HS-27A (cell line): ENCODE results near the gene NCOA3.

Experiments used
- DNase-seq: peaks from one replicate; pipeline ENCODE4 v3.0.0-alpha.2; 2012; ENCODE audit warnings: low read depth, missing footprints

Gene NCOA3

GRCh38 chr20:47680804-47681529 lies 179.3 kb downstream of the NCOA3 start:
- DNase-seq: no peak

- no peak for DNase-seq
These were observed 180.5 kb downstream of the NCOA3 start for GRCh38 chr20:47682028-47682783.

GRCh38 chr20:47682916-47683315 lies 181.2 kb downstream of the NCOA3 start:
- no peak for DNase-seq

- no peak for DNase-seq
These were observed 182.8 kb downstream of the NCOA3 start for GRCh38 chr20:47684306-47685080.

- no peak for DNase-seq
These were observed 184.9 kb downstream of the NCOA3 start for GRCh38 chr20:47686545-47686944.

- DNase-seq: no peak
These were observed 185.7 kb downstream of the NCOA3 start for GRCh38 chr20:47687095-47687987.

GRCh38 chr20:47688385-47689381 lies 187.0 kb downstream of the NCOA3 start:
- DNase-seq: no peak

GRCh38 chr20:47689731-47690130 lies 188.0 kb downstream of the NCOA3 start:
- no peak for DNase-seq

- no peak for DNase-seq
These were observed 189.9 kb downstream of the NCOA3 start for GRCh38 chr20:47691625-47692024.

GRCh38 chr20:47694021-47694818 lies 192.5 kb downstream of the NCOA3 start:
- no peak for DNase-seq

- DNase-seq: no peak
These were observed 195.2 kb downstream of the NCOA3 start for GRCh38 chr20:47696856-47697255.

GRCh38 chr20:47698142-47698541 lies 196.5 kb downstream of the NCOA3 start:
- DNase-seq: no peak

- no peak for DNase-seq
These were observed 198.1 kb downstream of the NCOA3 start for GRCh38 chr20:47699818-47700217.

GRCh38 chr20:47700327-47700726 lies 198.6 kb downstream of the NCOA3 start:
- DNase-seq: no peak

- DNase-seq: no peak
These were observed 199.9 kb downstream of the NCOA3 start for GRCh38 chr20:47701612-47702011.

- DNase-seq: no peak
These were observed 202.1 kb downstream of the NCOA3 start for GRCh38 chr20:47703748-47704147.

GRCh38 chr20:47704746-47705496 lies 203.2 kb downstream of the NCOA3 start:
- DNase-seq: no peak

- DNase-seq: no peak
These were observed 203.8 kb downstream of the NCOA3 start for GRCh38 chr20:47705497-47705856.

- no peak for DNase-seq
These were observed 204.7 kb downstream of the NCOA3 start for GRCh38 chr20:47706345-47706744.
